Liver (tissue), 9 donors: ENCODE measurements around the gene TGFB1I1. TPM values are rescaled to one million over a fixed set of nuclear protein-coding genes. Genes with fewer than 3 reads are reported as not detected.

ENCODE experiments used
- DNase-seq: peaks from one replicate; pipeline ENCODE4 v3.0.0-alpha.2; 2017; ENCODE audit warnings: low spot score
- H3K27ac ChIP-seq, 2 donors: one replicate each; pipeline ENCODE4 v1.7.0; 2013; ENCODE audit warnings: inconsistent platforms in 2 of 2, low read length in 2 of 2, control low read depth in 1 of 2, low read depth in 1 of 2, mild to moderate bottlenecking in 1 of 2
- H3K27me3 ChIP-seq, 4 donors: one replicate each; pipeline versions ENCODE4 v1.6.1 to v1.7.0; 2013; ENCODE audit warnings: low read length in 3 of 4, inconsistent platforms in 1 of 4, mild to moderate bottlenecking in 1 of 4, moderate library complexity in 1 of 4; ENCODE audit not compliant: control insufficient read depth in 4 of 4, insufficient read depth in 4 of 4
- H3K36me3 ChIP-seq, 4 donors: one replicate each; pipeline versions ENCODE4 v1.6.1 to v1.7.0; 2013; ENCODE audit warnings: low read length in 3 of 4, mild to moderate bottlenecking in 3 of 4, low read depth in 1 of 4, moderate library complexity in 1 of 4; ENCODE audit not compliant: control insufficient read depth in 4 of 4, insufficient read depth in 3 of 4
- H3K4me1 ChIP-seq, 4 donors: one replicate each; pipeline versions ENCODE4 v1.6.1 to v1.7.0; 2013; ENCODE audit warnings: low read length in 3 of 4, mild to moderate bottlenecking in 3 of 4, moderate library complexity in 1 of 4; ENCODE audit not compliant: control insufficient read depth in 4 of 4, insufficient read depth in 4 of 4
- H3K4me3 ChIP-seq, 3 donors: one replicate each; pipeline versions ENCODE4 v1.6.1 to v1.7.0; 2013; ENCODE audit warnings: low read length in 3 of 3, control low read depth in 1 of 3, low read depth in 1 of 3, mild to moderate bottlenecking in 1 of 3
- H3K9ac ChIP-seq, 2 donors: one replicate each; pipeline ENCODE4 v1.7.0; 2013; ENCODE audit warnings: low read length in 2 of 2, mild to moderate bottlenecking in 2 of 2, moderate library complexity in 2 of 2, control low read depth in 1 of 2, low read depth in 1 of 2
- H3K9me3 ChIP-seq, 4 donors: one replicate each; pipeline versions ENCODE4 v1.6.1 to v1.7.0; 2013; ENCODE audit warnings: low read length in 3 of 4; ENCODE audit not compliant: control insufficient read depth in 4 of 4
- EGR1 ChIP-seq, 2 donors: IDR thresholded peaks; 2 replicates each; pipeline ENCODE4 v1.6.1; 2016 to 2018; ENCODE audit warnings: antibody characterized with exemption in 2 of 2, low read depth in 2 of 2
- FOXA1 ChIP-seq: IDR thresholded peaks from 2 replicates; pipeline ENCODE4 v1.6.1; 2016; ENCODE audit warnings: antibody characterized with exemption
- FOXA2 ChIP-seq: IDR thresholded peaks from 2 replicates; pipeline ENCODE4 v1.6.1; 2016; ENCODE audit warnings: antibody characterized with exemption
- GABPA ChIP-seq, 2 donors: IDR thresholded peaks in 1 of 2; conservative IDR thresholded peaks in 1 of 2; 2 replicates each; pipeline ENCODE4 v1.6.1; 2016; ENCODE audit warnings: antibody characterized with exemption in 2 of 2, mild to moderate bottlenecking in 1 of 2, moderate library complexity in 1 of 2
- HNF4A ChIP-seq, 2 donors: conservative IDR thresholded peaks; 2 replicates each; pipeline ENCODE4 v1.6.1; 2016; ENCODE audit warnings: antibody characterized with exemption in 2 of 2, mild to moderate bottlenecking in 2 of 2
- HNF4G ChIP-seq: IDR thresholded peaks from 2 replicates; pipeline ENCODE4 v1.6.1; 2016; ENCODE audit warnings: antibody characterized with exemption
- JUND ChIP-seq, 2 donors: IDR thresholded peaks; 2 replicates each; pipeline ENCODE4 v1.6.1; 2016; ENCODE audit warnings: antibody characterized with exemption in 2 of 2
- NR2F2 ChIP-seq: IDR thresholded peaks from 2 replicates; pipeline ENCODE4 v1.6.1; 2016; ENCODE audit warnings: antibody characterized with exemption
- RAD21 ChIP-seq, 2 donors: IDR thresholded peaks; 2 replicates each; pipeline ENCODE4 v1.6.1; 2016; ENCODE audit warnings: antibody characterized with exemption in 2 of 2, mild to moderate bottlenecking in 2 of 2
- RXRA ChIP-seq, 2 donors: IDR thresholded peaks; 2 replicates each; pipeline ENCODE4 v1.6.1; 2017 to 2018; ENCODE audit warnings: antibody characterized with exemption in 2 of 2, mild to moderate bottlenecking in 1 of 2
- SP1 ChIP-seq: IDR thresholded peaks from 2 replicates; pipeline ENCODE4 v1.6.1; 2018; ENCODE audit warnings: antibody characterized with exemption, mild to moderate bottlenecking
- TAF1 ChIP-seq: conservative IDR thresholded peaks from 2 replicates; pipeline ENCODE4 v1.6.1; 2016; ENCODE audit warnings: antibody characterized with exemption, mild to moderate bottlenecking
- YY1 ChIP-seq: IDR thresholded peaks from 2 replicates; pipeline ENCODE4 v1.6.1; 2016; ENCODE audit warnings: antibody characterized with exemption, mild to moderate bottlenecking
- WGBS: extraction: QIAGEN DNeasy Blood & Tissue Kit; methylation state at CpG from one replicate; pipeline ENCODE4 v1.1.7; 2013; 5-methylcytosine and 5-hydroxymethylcytosine counted together
- polyA plus RNA-seq, 2 donors: library from polyadenylated mRNA; stranded (reverse) in 1 of 2; unstranded in 1 of 2; fragments of 200-250 nt in 1 of 2; fragments of >200 nt in 1 of 2; fragmentation: Nextera tagmentation in 1 of 2; extraction: Ambion mirVana in 1 of 2; gene quantifications; one replicate each; pipeline versions ENCODE4 v1.2.1 to v1.2.3, GENCODE V29; 2013 to 2015
- total RNA-seq, 2 donors: library from RNA; depleted of rRNA; stranded (reverse); fragments of >200 nt; gene quantifications; one replicate each; pipeline ENCODE4 v1.2.3, GENCODE V29; 2014
- TF ChIP-seq, protein P1 (sequence below): fragments of 150-350 bp; IDR thresholded peaks from 2 replicates; pipeline ENCODE4 v1.5.1; 2017; ENCODE audit warnings: improper control_type of control experiment, low read depth, low read length; ENCODE audit not compliant: missing input control
- TF ChIP-seq, protein P2 (sequence below): IDR thresholded peaks from 2 replicates; pipeline ENCODE4 v1.6.1; 2016; ENCODE audit warnings: antibody characterized with exemption
- TF ChIP-seq, protein P3 (sequence below): IDR thresholded peaks from 2 replicates; pipeline ENCODE4 v1.6.1; 2016; ENCODE audit warnings: antibody characterized with exemption
- TF ChIP-seq, protein P4 (sequence below): IDR thresholded peaks from 2 replicates; pipeline ENCODE4 v1.6.1; 2016; ENCODE audit warnings: antibody characterized with exemption, mild to moderate bottlenecking
- TF ChIP-seq, protein P5 (sequence below): IDR thresholded peaks from 2 replicates; pipeline ENCODE4 v1.6.1; 2016; ENCODE audit warnings: antibody characterized with exemption
- donor health status: healthy.
- donor health status: healthy.
- donor health status: healthy.
- donor health status: healthy.
- donor health status: healthy.

The TGFB1I1 gene
- total and polyA plus RNA-seq, 4 donors: 4.2 to 8.3 (median 5.8) TPM

DNA sequence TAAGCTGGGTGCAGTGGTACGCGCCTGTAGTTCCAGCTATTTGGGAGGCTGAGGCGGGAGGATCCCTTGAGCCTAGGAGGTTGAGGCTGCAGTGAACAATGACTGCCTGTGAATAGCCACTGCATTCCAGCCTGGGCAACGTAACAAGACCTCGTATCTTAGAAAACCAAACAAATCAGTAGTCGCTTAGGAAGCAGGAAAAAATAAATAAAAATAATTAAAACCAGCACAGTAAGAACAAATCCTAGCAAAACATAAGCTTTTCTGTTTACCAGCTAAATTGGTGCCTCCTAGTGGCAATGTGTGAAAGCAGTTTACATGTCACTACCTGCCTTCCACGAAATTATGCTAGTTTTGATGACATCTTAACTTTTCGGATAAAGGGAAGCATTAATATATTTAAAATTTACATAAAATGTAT is 11.4 kb upstream of the TGFB1I1 start:
- WGBS: 48% methylated on average over 8 of the region's 8 CpGs
- H3K36me3 ChIP-seq: peaks cover 0 to 7% (median under 1%) of the 10 kb centered on the region in 4 donors
- DNase-seq: no peak
- H3K27me3 ChIP-seq: no peaks in the 10 kb centered on the region
- peak overlapping the region in 1 of 3 donors; percentile 36 for H3K4me3 ChIP-seq
- H3K9ac ChIP-seq: no peak overlapping the region
- H3K27ac ChIP-seq: peak overlapping the region; percentile 89 to 98
- no peaks in the 10 kb centered on the region for H3K9me3 ChIP-seq
- H3K4me1 ChIP-seq: peaks cover 27 to 61% (median 49%) of the 10 kb centered on the region in 4 donors
- TF ChIP-seq RXRA (IDR thresholded peaks at IDR 0.05) (no peak), TAF1 (no peak), RAD21 (IDR thresholded peaks at IDR 0.05) (peak; percentile 30 to 60), EGR1 (IDR thresholded peaks at IDR 0.05; ENCODE audit: low read depth in 2 of 2) (no peak)
- TF ChIP-seq, protein P1, sequence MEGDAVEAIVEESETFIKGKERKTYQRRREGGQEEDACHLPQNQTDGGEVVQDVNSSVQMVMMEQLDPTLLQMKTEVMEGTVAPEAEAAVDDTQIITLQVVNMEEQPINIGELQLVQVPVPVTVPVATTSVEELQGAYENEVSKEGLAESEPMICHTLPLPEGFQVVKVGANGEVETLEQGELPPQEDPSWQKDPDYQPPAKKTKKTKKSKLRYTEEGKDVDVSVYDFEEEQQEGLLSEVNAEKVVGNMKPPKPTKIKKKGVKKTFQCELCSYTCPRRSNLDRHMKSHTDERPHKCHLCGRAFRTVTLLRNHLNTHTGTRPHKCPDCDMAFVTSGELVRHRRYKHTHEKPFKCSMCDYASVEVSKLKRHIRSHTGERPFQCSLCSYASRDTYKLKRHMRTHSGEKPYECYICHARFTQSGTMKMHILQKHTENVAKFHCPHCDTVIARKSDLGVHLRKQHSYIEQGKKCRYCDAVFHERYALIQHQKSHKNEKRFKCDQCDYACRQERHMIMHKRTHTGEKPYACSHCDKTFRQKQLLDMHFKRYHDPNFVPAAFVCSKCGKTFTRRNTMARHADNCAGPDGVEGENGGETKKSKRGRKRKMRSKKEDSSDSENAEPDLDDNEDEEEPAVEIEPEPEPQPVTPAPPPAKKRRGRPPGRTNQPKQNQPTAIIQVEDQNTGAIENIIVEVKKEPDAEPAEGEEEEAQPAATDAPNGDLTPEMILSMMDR: peak; percentile 39

DNA sequence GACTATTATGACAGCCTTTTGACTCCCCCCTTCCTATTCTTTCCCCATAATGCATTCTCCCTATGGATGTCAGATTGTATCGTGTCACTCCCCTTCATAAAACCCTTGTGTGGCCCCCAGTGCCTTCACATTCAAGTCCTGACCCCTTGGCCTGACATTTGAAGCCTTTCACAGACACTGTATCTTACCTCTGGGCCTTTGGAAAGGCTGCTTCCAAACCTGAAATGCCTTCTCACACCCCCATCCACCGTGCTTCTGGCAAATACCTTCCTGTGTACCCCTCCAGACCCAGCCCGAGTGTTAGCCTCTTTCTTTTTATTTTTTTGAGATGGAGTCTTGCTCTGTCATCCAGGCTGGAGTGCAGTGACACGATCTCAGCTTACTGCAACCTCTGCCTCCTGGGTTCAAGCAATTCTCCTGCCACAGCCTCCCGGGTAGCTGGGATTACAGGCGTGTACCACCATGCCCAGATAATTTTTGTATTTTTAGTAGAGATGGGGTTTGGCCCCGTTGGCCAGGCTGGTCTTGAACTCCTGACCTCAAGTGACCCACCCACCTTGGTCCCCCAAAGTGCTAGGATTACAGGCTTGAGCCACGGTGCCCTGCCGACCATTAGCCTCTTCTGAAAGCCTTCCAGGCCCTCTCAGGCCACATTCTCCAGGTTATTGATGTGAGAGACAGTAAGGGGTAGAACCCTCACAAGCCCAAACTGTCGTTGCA is 10.6 kb upstream of the TGFB1I1 start:
- TF ChIP-seq RAD21 (IDR thresholded peaks at IDR 0.05): no peak
- no peak for TF ChIP-seq HNF4G
- no peak for TF ChIP-seq YY1
- no peak for TF ChIP-seq TAF1
- TF ChIP-seq EGR1 (IDR thresholded peaks at IDR 0.05; ENCODE audit: low read depth in 2 of 2): no peak
- no peak for TF ChIP-seq NR2F2
- TF ChIP-seq HNF4A (conservative IDR thresholded peaks at IDR 0.05): no peak
- no peak for TF ChIP-seq SP1
- no peak for TF ChIP-seq RXRA (IDR thresholded peaks at IDR 0.05)
- TF ChIP-seq, protein P2, sequence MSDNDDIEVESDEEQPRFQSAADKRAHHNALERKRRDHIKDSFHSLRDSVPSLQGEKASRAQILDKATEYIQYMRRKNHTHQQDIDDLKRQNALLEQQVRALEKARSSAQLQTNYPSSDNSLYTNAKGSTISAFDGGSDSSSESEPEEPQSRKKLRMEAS: no peak
- TF ChIP-seq FOXA1: no peak
- TF ChIP-seq, protein P1: no peak
- no peak for TF ChIP-seq FOXA2
- TF ChIP-seq, protein P3, sequence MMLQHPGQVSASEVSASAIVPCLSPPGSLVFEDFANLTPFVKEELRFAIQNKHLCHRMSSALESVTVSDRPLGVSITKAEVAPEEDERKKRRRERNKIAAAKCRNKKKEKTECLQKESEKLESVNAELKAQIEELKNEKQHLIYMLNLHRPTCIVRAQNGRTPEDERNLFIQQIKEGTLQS: no peak
- TF ChIP-seq, protein P4, sequence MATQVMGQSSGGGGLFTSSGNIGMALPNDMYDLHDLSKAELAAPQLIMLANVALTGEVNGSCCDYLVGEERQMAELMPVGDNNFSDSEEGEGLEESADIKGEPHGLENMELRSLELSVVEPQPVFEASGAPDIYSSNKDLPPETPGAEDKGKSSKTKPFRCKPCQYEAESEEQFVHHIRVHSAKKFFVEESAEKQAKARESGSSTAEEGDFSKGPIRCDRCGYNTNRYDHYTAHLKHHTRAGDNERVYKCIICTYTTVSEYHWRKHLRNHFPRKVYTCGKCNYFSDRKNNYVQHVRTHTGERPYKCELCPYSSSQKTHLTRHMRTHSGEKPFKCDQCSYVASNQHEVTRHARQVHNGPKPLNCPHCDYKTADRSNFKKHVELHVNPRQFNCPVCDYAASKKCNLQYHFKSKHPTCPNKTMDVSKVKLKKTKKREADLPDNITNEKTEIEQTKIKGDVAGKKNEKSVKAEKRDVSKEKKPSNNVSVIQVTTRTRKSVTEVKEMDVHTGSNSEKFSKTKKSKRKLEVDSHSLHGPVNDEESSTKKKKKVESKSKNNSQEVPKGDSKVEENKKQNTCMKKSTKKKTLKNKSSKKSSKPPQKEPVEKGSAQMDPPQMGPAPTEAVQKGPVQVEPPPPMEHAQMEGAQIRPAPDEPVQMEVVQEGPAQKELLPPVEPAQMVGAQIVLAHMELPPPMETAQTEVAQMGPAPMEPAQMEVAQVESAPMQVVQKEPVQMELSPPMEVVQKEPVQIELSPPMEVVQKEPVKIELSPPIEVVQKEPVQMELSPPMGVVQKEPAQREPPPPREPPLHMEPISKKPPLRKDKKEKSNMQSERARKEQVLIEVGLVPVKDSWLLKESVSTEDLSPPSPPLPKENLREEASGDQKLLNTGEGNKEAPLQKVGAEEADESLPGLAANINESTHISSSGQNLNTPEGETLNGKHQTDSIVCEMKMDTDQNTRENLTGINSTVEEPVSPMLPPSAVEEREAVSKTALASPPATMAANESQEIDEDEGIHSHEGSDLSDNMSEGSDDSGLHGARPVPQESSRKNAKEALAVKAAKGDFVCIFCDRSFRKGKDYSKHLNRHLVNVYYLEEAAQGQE: no peak
- TF ChIP-seq GABPA (IDR thresholded peaks at IDR 0.05 in 1 of 2, conservative IDR thresholded peaks at IDR 0.05 in 1 of 2): no peak
- no peak for TF ChIP-seq JUND (IDR thresholded peaks at IDR 0.05)
- TF ChIP-seq, protein P5, sequence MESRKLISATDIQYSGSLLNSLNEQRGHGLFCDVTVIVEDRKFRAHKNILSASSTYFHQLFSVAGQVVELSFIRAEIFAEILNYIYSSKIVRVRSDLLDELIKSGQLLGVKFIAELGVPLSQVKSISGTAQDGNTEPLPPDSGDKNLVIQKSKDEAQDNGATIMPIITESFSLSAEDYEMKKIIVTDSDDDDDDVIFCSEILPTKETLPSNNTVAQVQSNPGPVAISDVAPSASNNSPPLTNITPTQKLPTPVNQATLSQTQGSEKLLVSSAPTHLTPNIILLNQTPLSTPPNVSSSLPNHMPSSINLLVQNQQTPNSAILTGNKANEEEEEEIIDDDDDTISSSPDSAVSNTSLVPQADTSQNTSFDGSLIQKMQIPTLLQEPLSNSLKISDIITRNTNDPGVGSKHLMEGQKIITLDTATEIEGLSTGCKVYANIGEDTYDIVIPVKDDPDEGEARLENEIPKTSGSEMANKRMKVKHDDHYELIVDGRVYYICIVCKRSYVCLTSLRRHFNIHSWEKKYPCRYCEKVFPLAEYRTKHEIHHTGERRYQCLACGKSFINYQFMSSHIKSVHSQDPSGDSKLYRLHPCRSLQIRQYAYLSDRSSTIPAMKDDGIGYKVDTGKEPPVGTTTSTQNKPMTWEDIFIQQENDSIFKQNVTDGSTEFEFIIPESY: no peak
- Histone ChIP-seq H3K4me1 (peaks cover 24 to 55% (median 43%) of the 10 kb centered on the region in 4 donors), H3K36me3 (peaks cover 0 to 13% (median 2%) of the 10 kb centered on the region in 4 donors), H3K9me3 (no peaks in the 10 kb centered on the region), H3K9ac (no peak overlapping the region), H3K4me3 (no peak overlapping the region), H3K27ac (peak overlapping the region; percentile 56 to 61), H3K27me3 (no peaks in the 10 kb centered on the region)
- no peak for DNase-seq
- 77% methylated on average over 10 of the region's 10 CpGs for WGBS
